Measurements from ENCODE around the gene KY.

KY gene

DNA sequence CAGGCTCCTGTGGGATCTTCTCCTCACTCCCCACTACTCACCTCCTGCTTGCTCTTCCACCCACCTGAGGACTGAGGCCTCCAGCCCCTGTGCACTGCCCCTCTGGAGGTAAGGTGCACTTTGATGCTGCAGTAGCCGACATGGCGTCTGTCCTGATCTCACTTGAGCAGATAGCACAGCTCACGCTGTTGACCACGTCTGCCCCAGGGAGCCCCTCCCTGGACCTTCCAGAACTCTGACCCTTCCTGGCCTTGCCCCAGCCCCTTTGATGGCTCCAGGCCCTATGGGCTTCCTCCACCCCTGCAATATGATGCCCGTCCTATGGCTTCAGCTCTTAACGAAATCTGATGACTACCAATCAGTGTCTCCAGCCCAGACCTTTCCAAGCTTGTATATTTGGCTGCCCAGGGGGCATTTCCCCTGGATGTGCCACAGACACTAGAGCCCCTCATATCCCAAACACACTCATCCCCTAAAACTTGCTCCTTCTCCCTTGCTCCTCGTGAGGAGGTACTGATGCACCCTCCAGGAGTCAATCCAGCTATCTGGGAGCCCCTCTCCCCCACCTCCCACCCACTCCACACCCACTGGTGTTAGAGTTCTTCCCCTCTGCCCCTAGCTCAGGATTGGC, 27.1 kb downstream of the KY start:
- H3K4me3 ChIP-seq (ENCODE audit: low read depth, low read length), result no peak overlapping the region
- DNase-seq (ENCODE audit: low read depth), result no peak

DNA sequence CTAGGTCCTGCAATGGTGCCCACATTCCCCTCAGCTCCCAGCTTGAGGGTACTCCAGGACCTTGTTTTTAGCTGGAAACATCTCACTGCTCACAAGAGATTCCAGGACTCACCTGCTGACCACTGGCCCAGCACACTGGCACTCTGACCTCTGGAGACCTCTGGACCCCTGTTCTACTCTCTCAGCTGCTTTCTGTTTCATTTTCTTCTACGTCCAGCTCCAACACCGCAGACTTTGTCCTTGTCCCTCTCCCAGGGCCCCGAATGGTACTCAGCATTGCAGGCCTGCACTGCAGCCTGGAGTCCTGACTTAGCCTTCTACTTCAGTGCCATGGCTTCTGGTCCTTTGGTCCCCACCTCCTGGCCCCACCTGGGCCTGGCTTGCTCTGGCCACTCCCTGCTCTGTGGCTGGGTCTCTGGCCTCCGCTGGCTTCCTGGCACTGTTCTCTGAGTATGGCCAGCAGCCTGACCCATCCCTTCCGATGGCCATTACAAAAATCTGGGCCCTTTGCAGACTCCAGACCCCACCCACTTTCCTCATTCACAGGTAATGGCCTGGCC, 27.9 kb downstream of the KY start:
- DNase-seq (ENCODE audit: low read depth), result no peak

DNA sequence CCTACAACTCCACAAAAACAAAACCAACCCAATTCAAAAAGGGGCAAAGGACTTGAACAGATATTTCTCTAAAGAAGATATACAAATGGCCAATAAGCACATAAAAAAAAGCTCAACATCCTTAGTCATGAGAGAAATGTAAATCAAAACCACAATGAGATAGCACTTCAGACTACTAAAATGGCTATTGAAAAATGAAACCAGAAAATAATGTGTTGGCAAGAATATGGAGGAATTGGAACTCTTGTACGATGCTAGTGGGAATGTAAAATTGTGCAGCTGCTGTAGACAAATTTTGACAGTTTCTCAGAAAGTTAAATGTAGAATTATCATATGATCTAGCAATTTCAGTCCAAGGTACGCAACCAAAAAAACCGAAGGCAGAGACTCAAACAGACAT, 29.0 kb downstream of the KY start:
- H3K4me3 ChIP-seq (ENCODE audit: low read depth, low read length), result no peak overlapping the region
- DNase-seq (ENCODE audit: low read depth), result peak; percentile 3

More for the DNA sequence above, 27.9 kb downstream of the KY start:
- H3K4me3 ChIP-seq (ENCODE audit: low read depth, low read length), result no peak overlapping the region

DNA sequence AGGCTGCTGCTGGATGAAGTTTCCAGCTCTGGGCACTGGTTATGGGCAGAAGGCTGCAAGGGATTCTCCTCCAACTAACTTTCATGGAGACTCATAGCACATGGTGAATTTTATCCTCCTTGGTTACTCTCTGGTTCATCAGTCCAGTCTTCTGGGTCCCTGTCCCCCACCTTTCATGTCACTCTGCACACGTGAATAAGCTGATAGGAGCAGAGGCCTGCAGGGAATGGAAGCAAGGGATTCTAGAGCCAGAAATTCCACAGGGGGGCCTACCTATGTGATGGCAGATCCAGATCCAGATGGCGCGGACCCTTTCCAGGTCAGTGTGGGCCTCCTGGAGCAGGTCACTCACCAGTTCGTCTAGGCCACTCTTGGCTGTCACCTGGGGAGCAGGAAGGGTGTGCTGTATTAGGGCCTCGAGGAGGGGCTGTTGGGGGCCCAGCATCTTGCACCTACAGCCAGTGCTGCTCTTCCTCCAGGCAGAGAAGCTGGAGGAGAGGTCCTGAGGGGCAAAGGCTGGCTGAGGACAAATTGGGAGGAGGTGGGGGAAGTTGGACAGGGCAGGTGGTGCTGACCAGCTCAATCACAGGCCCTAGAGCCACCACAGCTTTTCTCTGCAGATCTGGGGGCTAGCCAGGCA, 30.2 kb downstream of the KY start:
- DNase-seq (ENCODE audit: low read depth), result no peak
- H3K4me3 ChIP-seq (ENCODE audit: low read depth, low read length), result no peak overlapping the region

DNA sequence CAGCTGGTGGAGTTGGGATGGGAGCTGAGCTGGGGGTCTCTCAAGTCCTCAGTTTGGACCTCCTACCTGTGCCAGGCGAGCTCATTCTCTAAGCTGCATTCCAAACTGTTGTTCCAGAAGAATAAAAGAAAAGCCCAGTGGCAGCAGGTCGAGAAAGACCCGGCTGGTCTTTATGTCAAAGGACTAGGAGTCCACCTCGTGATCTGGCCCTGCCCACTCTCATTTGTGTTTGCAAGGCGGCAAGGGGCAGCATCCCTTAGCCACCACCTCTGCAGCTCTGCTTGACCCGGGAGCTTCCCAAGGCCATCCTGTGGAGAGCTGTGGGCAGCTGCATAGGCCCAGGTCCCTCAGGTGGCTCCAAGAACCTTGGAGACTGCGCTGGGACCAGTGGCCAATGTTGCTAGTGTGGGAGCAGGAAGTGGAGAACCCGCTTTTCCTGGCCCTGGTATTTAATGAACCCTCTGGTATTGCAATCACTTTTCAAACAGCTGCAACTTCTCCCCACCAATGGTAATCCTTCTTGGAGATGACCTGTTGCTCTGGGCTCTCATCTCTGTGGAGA, 30.9 kb downstream of the KY start:
- H3K4me3 ChIP-seq (ENCODE audit: low read depth, low read length), result no peak overlapping the region
- DNase-seq (ENCODE audit: low read depth), result no peak

DNA sequence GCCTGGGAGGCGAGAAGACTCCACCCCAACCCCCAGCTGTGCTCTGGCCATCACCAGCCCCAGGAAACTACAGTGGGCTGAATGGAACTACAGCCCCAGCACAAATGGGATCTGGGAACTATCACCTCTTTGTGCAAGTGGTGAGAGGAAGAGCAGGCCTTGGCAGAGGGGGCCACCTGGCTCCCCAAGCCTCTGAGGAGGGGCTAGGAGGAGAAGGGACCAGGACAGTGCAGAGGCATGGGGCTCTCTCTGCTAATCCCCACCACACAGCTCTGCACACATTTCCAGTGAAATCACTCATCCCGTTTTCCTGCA, 31.6 kb downstream of the KY start:
- DNase-seq (ENCODE audit: low read depth), result no peak
- no peak overlapping the region for H3K4me3 ChIP-seq (ENCODE audit: low read depth, low read length)

DNA sequence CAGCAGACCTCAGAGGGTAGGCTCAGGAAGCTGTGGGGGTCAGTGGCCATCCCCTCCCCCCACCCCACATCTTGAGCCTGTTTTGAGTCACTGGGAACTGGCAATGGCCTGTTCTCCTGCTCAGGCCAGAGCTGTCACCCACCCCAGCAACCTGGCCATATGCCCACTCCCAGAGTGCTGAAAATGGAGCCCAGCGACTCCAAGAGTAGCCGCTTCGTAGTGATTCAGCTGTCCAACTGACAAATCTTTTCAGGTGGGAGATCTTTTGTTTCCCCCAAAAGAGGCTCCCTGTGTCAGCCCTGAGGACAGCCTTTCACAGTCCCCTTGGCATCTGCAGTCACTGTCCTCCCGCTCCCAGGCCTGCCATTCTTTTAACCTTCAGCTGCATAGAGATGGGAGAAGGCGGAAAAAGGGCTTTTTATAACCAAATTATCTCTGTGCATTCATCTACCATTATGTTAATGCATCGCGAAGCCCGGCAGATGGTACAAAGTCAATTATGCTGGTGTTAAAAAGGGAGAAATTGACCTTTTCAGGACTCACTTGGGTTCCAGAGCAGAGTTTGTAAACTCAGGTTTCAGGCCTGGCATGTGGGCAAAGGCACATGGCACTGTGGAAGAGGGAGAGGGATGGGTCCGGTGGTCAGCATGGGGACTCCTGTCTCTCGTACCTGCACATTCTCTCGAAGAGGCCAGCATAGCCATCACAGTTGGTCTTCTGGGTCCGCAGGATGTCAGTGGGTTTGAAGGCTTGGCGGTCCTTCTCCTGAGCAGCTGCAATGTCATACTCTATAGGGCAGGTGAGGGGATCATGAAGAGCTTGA, 32.1 kb downstream of the KY start:
- no peak for DNase-seq (ENCODE audit: low read depth)
- no peak overlapping the region for H3K4me3 ChIP-seq (ENCODE audit: low read depth, low read length)

DNA sequence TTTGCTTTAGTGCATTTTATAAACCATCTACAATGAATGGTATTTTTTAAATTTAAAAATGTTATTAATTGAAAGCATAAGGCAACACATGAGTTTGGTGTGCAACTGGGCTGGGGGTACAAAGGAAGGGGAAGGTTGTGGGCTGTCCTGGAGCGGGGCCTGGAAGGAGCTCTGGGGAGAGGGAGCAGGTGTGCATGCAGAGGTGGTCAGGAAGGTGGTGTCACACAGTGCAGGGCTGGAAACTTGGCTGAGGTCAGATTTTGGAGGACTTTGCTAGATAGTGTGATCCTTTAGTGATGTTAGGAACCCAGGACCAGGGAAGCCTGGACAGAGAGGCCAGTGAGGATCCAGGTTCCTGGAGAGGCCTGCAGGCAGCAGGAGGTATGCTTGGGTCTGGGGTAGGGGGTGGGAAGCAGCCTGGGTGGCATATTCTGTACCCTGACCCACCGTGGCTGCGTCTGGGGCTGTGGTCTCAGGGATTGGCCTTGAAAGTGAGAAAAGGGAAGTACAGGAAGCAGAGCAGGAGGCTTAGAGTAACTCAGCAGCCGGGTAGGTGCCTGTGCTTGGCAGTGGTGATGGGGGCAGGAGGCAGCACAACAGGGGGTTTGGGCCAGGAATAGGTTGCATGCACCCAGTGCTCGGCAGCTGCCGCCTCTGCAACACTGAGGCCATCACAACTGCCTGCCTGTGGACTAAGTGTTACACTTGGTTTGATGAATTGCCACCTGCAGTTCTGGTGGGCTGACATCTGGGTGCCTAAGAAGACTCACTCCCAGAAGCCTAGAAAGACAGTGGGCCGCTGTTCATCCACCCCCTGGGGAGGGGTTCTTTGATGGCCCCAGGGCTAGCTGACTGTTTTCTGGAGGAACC, 33.0 kb downstream of the KY start:
- H3K4me3 ChIP-seq (ENCODE audit: low read depth, low read length), result no peak overlapping the region
- DNase-seq (ENCODE audit: low read depth), result no peak

DNA sequence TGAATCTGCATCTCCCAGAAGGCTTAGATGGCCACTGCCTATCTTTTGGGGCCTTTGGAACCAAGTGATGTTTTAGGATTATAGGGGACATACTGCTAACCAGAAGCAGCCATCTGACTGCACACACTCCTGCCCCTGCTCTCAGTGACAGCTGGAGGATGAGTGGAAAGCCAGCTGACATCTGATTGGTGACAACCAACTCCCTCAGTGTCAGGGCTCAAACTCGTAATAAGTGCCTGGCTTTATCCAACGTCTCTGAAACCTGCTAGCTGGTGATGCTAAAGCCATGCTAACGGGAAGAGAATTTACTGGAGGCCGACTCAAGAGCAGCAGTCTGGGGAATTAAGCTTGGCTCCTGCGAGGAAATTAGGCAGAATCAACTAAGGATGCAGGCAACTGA, 35.1 kb downstream of the KY start:
- no peak overlapping the region for H3K4me3 ChIP-seq (ENCODE audit: low read depth, low read length)
- no peak for DNase-seq (ENCODE audit: low read depth)

DNA sequence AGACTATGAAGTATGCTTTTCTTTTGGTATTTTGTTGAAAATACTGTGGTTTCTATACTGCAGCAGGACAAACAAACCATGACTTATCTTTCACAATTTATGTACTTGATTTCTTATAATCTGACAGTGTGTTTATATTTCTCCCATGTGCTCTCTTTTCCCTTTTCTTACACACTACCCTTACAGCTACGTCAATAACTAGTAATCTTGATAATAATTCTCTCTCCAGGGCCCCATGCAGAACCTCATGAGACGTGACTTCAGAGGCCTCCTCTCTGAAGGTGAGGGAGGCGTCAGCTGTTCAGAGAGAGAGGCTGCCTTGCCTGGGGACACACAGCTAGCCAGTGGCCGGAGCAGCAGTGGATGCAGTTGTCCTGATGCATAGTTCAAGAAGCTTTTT, 35.9 kb downstream of the KY start:
- H3K4me3 ChIP-seq (ENCODE audit: low read depth, low read length), result no peak overlapping the region
- no peak for DNase-seq (ENCODE audit: low read depth)

DNA sequence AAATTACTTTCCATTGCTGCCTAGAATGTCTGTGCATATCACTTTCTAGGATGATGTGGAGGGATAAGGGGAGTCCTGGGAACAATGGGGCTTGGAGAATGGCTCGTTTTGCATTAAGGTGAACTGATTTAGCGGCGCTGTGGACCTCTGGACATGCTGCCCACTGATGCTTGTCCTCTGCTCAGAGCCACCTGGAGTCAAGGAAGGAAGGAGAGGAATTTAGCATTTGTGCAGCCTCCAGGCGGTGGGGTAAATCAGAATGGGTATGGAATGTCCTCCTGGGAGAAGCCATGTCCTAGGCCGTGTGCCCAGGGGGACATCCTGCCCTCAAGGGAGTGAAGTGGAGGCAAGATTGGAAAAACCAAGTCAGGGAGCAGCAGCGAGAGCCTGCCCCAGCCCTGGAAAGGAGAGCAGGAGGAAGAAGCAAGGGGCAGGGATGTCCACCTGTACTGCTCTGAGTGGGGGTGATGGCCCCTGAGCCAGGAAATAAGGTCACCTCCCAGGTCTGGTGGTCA, 37.8 kb downstream of the KY start:
- H3K4me3 ChIP-seq (ENCODE audit: low read depth, low read length), result no peak overlapping the region
- DNase-seq (ENCODE audit: low read depth), result no peak

DNA sequence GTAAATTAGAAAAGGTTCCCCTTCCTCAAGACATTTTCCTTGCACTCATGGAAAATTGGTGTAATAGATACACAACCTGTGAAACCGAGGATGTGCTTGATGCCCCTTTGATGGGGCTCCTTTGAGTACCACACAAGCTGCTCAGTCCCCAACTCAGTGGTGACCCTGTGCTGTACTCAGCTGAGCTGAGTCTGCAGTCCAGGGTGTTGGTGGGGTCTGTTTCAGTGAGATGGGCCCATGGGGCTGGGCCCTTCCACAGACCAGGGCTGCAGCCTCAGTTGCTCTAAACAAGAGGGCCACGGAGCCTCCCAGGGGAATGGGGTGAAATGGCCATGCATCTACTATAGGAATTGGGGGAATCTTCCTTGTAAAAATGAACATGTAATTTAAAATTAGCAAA, 39.3 kb downstream of the KY start:
- no peak overlapping the region for H3K4me3 ChIP-seq (ENCODE audit: low read depth, low read length)

DNA sequence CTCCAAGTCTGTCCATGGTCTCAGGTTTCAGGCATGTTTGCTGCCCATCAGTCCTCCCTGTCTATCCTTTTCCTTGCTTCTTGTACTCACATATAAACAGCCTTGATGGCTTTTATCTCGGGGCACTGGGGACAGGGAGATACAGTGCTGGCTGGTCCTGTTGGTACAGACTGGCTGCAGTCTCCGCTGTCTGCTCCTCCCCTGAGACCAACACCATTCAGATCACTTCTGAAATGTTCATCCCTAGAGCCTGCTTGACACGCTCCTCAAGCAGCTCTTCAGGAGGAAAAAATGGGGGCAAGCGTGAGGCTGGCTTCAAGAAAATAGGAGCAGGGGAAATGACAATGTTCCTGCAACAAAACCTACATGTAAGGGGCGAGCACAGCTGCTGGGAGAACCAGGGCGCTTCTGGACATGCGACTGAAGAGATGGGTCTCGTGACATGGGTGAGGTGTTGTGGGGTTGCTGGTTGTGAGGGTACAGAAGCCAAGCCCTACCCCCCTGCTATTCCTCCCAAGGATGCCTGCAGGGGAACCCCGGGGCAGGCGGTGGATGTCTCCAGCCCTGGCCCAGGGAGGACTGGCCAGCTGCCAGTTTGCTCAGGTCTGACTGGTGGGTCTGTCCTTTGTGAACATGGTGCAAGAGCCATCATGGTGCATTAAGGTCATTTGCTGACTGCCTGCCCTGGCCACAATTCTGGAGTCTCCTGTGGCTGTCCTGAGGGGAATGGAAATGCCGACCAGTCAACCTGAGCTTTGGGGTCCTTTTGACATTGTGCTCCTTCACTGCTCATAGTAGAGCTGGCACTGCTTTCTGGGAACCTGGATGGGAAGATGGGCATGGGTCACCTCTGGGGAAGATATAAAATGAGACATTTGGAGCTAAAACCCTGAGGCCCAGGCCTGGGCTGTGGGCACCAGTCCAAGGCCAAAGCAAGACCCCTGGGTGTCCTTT, 40.1 kb downstream of the KY start:
- no peak overlapping the region for H3K4me3 ChIP-seq (ENCODE audit: low read depth, low read length)
- no peak for DNase-seq (ENCODE audit: low read depth)

More for the DNA sequence above, 39.3 kb downstream of the KY start:
- no peak for DNase-seq (ENCODE audit: low read depth)

DNA sequence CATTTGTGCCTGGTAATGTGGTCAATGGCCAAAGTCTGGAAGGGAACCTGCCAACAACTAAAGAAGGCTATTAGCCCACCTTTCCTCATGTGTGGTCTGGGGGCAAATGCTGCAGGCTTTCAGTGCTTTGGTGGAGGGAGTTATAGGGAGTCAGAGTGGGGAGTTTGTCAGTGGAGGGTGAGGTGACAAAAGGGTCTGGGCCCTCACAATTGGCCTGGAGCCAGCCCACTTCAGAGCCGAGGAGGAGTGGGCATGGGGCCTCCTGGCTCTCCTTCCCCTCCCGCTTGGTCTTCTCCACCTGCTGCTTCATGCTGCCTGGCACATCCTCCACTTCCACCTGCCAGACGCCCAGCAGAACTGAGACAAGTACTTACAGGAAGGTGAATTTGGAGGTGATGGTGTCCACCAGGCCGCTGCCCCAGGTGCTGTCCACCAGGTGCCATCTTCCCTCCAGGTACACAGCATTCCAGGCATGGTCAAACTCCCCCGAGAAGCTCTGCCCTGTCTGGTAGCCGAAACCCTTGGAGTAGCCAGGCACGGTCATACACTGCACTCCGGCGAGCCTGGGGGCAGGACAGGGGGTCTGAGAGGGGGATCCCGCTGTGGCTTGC, 40.9 kb downstream of the KY start:
- no peak overlapping the region for H3K4me3 ChIP-seq (ENCODE audit: low read depth, low read length)
- DNase-seq (ENCODE audit: low read depth), result no peak

DNA sequence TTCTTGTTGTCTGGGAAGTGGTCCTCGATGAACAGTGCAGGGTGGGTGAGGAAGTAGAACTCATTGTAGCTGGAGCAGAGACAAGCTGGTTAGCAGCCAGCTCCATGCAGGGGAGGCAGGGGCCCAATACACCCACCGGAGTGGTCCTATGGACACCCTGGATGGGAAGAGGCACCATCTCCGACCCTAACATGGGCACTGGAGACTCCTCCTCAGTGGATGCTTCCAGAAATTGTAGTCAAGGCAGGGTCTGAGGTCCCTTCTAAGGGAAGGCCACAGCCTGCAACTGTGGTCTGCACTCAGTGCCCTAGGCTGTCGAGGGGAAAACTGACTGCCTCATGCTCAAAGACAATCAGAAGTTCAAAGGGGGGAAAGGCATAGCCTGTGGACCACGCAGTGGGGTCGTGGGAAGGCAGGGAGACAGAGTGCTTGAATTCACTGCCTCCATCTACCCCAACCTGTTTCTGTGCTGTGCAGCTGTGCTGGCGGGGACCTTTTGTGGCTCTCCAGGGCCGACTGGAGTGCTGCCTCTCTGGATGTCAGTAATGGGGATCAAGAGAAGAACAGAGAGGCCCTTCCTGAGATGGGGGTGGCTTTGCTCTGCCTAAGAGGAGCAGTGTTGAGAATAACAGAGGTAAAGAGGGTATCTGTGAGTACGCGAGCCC, 41.9 kb downstream of the KY start:
- no peak for DNase-seq (ENCODE audit: low read depth)
- H3K4me3 ChIP-seq (ENCODE audit: low read depth, low read length), result no peak overlapping the region

DNA sequence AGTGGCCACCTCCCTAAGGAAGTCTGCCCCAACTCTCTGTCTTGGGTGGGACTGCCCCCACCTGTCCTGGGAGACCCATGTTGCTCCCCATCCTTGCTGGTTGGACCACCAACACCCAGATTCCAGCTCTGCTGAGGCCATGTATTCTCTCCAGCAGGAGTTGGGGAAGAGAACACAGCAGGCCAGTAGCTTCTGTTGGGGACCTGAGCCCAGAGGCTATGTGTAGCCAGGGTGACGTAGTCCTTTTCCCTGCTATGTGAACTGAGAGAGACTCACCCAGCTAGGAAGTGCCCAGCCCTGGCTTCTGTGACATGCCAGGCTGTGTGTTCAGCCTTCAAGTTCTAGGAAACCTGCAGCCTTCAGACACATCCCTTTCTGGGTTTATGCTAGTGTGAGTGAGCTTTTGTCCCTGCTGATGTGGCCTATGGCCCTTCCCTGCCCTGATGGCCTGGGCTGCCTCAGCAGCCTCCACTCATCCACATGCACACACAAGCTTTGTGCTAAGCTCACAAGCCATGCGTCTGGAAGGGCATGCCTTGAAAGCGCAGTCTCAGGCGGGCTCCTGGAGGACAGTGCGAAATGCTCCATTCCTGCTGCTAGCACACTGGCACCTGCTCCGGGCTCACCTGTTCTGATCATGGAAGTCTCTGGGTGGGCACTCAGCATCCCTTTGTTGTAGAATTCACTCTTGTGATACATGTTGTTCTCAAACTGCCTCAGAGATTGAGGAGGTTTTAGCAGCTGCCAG, 42.6 kb downstream of the KY start:
- DNase-seq (ENCODE audit: low read depth), result no peak
- H3K4me3 ChIP-seq (ENCODE audit: low read depth, low read length), result no peak overlapping the region

Data from skeletal muscle cell (primary cell).